ENCODE results near the gene CCDC102B.

GRCh38 chr18:68997845-68998244 is 200.0 kb downstream of the CCDC102B start:
- no peak for TF ChIP-seq POLR2A (IDR thresholded peaks at IDR 0.05)
- TF ChIP-seq CTCF (IDR thresholded peaks at IDR 0.05) = no peak
